GM23248 (cell line): ENCODE results near the gene ZNF576. TPM values are rescaled to one million over a fixed set of nuclear protein-coding genes. Genes with fewer than 3 reads are reported as not detected.

ENCODE experiments used
- DNase-seq: peaks from one replicate; pipeline ENCODE4 v3.0.0-alpha.2; 2015
- H2AFZ ChIP-seq: fragments of 200-600 bp; sonication (generic); 2 replicates; pipeline ENCODE4 v1.6.1; 2016; ENCODE audit warnings: antibody characterized with exemption
- H3F3A ChIP-seq: fragments of 200-600 bp; sonication (generic); 2 replicates; pipeline ENCODE4 v1.6.1; 2016; ENCODE audit warnings: mild to moderate bottlenecking, antibody characterized with exemption, mixed run types; ENCODE audit not compliant: insufficient read depth
- H3K27ac ChIP-seq: fragments of 200-600 bp; sonication (generic); 2 replicates; pipeline ENCODE4 v1.5.1; 2016; ENCODE audit warnings: mild to moderate bottlenecking
- H3K27me3 ChIP-seq: fragments of 200-600 bp; sonication (generic); replicated peaks from 2 replicates; pipeline ENCODE4 v1.6.1; 2016; ENCODE audit warnings: mild to moderate bottlenecking; ENCODE audit not compliant: insufficient read depth
- H3K36me3 ChIP-seq: fragments of 200-600 bp; sonication (generic); 2 replicates; pipeline ENCODE4 v1.6.1; 2016; ENCODE audit warnings: low read depth, mild to moderate bottlenecking
- H3K4me1 ChIP-seq: fragments of 200-600 bp; sonication (generic); 2 replicates; pipeline ENCODE4 v1.6.1; 2016; ENCODE audit warnings: mild to moderate bottlenecking; ENCODE audit not compliant: insufficient read depth
- H3K4me2 ChIP-seq: fragments of 200-600 bp; sonication (generic); one replicate; pipeline ENCODE4 v1.6.1; 2016; ENCODE audit warnings: mild to moderate bottlenecking; ENCODE audit not compliant: unreplicated experiment
- H3K4me3 ChIP-seq: fragments of 200-600 bp; sonication (generic); 2 replicates; pipeline ENCODE4 v1.5.1; 2016; ENCODE audit warnings: mild to moderate bottlenecking
- H3K79me2 ChIP-seq: fragments of 200-600 bp; sonication (generic); 2 replicates; pipeline ENCODE4 v1.6.1; 2016; ENCODE audit warnings: mild to moderate bottlenecking; ENCODE audit not compliant: insufficient read depth
- H3K9ac ChIP-seq: fragments of 200-600 bp; sonication (generic); 2 replicates; pipeline ENCODE4 v1.6.1; 2016; ENCODE audit warnings: mild to moderate bottlenecking
- H3K9me2 ChIP-seq: fragments of 200-600 bp; sonication (generic); 2 replicates; pipeline ENCODE4 v1.6.1; 2016; ENCODE audit warnings: mixed run types, mild to moderate bottlenecking, moderate library complexity; ENCODE audit not compliant: insufficient read depth
- H3K9me3 ChIP-seq: fragments of 200-600 bp; sonication (generic); one replicate; pipeline ENCODE4 v1.6.1; 2017; ENCODE audit warnings: low read depth
- H4K20me1 ChIP-seq: fragments of 200-600 bp; sonication (generic); 2 replicates; pipeline ENCODE4 v1.6.0; 2016; ENCODE audit not compliant: insufficient read depth
- EZH2 ChIP-seq: fragments of 200-600 bp; sonication (generic); IDR thresholded peaks from 2 replicates; pipeline ENCODE4 v1.6.1; 2018; ENCODE audit warnings: antibody characterized with exemption, mild to moderate bottlenecking; ENCODE audit not compliant: insufficient read depth, poor library complexity, severe bottlenecking
- EZH2phosphoT487 ChIP-seq: fragments of 200-600 bp; sonication (generic); IDR thresholded peaks from 2 replicates; pipeline ENCODE4 v1.6.1; 2018; ENCODE audit warnings: antibody characterized with exemption, moderate library complexity, mild to moderate bottlenecking, low read depth; ENCODE audit not compliant: insufficient read depth
- WGBS, 2 experiments: methylation state at CpG; one replicate each; pipeline ENCODE4 v1.1.6; 2015 to 2017; ENCODE audit warnings: low lambda C conversion rate in 2 of 2, low coverage in 1 of 2; ENCODE audit errors: missing lambda C conversion rate in 2 of 2; 5-methylcytosine and 5-hydroxymethylcytosine counted together
- in situ Hi-C: fragments of 300-500 bp; cut with MboI; formaldehyde crosslinking; loops from 2 replicates; pipeline ENCODE4 v1.15.0; 2020
- polyA plus RNA-seq: library from polyadenylated mRNA; unstranded; fragments of >200 nt; fragmentation: Nextera tagmentation; extraction: Ambion mirVana; gene quantifications from 2 replicates; pipeline ENCODE4 v1.2.1, GENCODE V29; 2016
- total RNA-seq: library from RNA; depleted of rRNA; stranded (reverse); fragments of >200 nt; shearing (Covaris generic); gene quantifications from 2 replicates; pipeline ENCODE4 v1.2.3, GENCODE V29; 2014

The ZNF576 gene
- total and polyA plus RNA-seq, 2 experiments from 2014 or later: 11.7 to 19.3 TPM

GRCh38 chr19:43623889-43624670 is 27.7 kb downstream of the ZNF576 start:
- Histone ChIP-seq H3K4me2 (no peak overlapping the region), H3K4me3 (no peak overlapping the region), H3K36me3 (no peaks in the 10 kb centered on the region), H3K27me3 (0 out of 2 replicates have a peak, but pooled peaks cover 4% of the 10 kb centered on the region), H2AFZ (no peak overlapping the region), H3K9ac (no peak overlapping the region), H3K79me2 (peaks cover 13% of the 10 kb centered on the region; the same call in 1 of the 2 replicates), H3K9me2 (no peaks in the 10 kb centered on the region), H3K27ac (no peak overlapping the region), H4K20me1 (no peaks in the 10 kb centered on the region), H3F3A (peaks cover 4% of the 10 kb centered on the region; the same call in 1 of the 2 replicates), H3K4me1 (peaks cover 4% of the 10 kb centered on the region; the same call in 1 of the 2 replicates), H3K9me3 (no peaks in the 10 kb centered on the region)
- in situ Hi-C loops: no loop called here
- WGBS, 2 experiments: 73 to 76% methylated on average over 25 to 35 of the region's 35 CpGs
- DNase-seq: no peak
- TF ChIP-seq EZH2phosphoT487: no peak
- TF ChIP-seq EZH2: no peak

DNA sequence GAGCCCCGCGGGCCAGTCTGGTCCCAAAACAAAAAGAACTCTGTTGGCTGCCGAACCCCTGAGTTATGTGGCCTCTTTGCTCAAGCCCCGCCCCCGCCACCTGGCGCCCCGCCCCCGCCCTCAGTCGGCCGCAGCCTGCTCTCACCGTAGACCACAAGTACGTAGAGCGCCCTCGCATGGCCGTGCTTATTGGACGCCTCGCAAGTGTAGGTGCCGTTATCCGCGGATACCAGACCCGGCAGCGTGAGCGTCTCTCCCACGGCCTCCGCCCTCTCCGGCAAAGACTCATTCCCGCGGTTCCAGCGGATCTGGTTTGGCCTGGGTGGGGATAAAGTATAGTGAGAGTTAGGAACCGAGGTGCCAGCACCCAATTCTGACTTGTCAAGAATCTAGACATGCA is 28.5 kb downstream of the ZNF576 start:
- peaks cover 4% of the 10 kb centered on the region; the same call in 1 of the 2 replicates for H3K4me1 ChIP-seq
- H3K79me2 ChIP-seq: peaks cover 10% of the 10 kb centered on the region; the same call in 1 of the 2 replicates
- peak; percentile 70 for DNase-seq
- WGBS, 2 experiments: 16% methylated on average over 26 to 30 of the region's 30 CpGs
- no peak overlapping the region for H3K9ac ChIP-seq
- H3K9me2 ChIP-seq: no peaks in the 10 kb centered on the region
- no peaks in the 10 kb centered on the region for H4K20me1 ChIP-seq
- no peak overlapping the region for H2AFZ ChIP-seq
- H3K4me2 ChIP-seq: no peak overlapping the region
- no peak overlapping the region for H3K27ac ChIP-seq
- TF ChIP-seq EZH2phosphoT487: no peak
- no peaks in the 10 kb centered on the region for H3K36me3 ChIP-seq
- 0 out of 2 replicates have a peak, but pooled peaks cover 4% of the 10 kb centered on the region for H3K27me3 ChIP-seq
- peaks cover 4% of the 10 kb centered on the region; the same call in 1 of the 2 replicates for H3F3A ChIP-seq
- in situ Hi-C loops: no loop called here
- no peak overlapping the region for H3K4me3 ChIP-seq
- no peaks in the 10 kb centered on the region for H3K9me3 ChIP-seq

GRCh38 chr19:43625918-43626579 is 29.7 kb downstream of the ZNF576 start:
- H3K27me3 ChIP-seq: 0 out of 2 replicates have a peak, but pooled peaks cover 4% of the 10 kb centered on the region
- H4K20me1 ChIP-seq: no peaks in the 10 kb centered on the region
- no peaks in the 10 kb centered on the region for H3K9me2 ChIP-seq
- no peak overlapping the region for H3K4me2 ChIP-seq
- H3K27ac ChIP-seq: no peak overlapping the region
- in situ Hi-C loops: no loop called here
- no peak overlapping the region for H2AFZ ChIP-seq
- H3K36me3 ChIP-seq: no peaks in the 10 kb centered on the region
- TF ChIP-seq EZH2phosphoT487 (no peak), EZH2 (no peak)
- DNase-seq: peak; percentile 32
- 67 to 77% methylated on average over 28 to 32 of the region's 32 CpGs for WGBS, 2 experiments
- no peaks in the 10 kb centered on the region; the same call in 1 of the 2 replicates for H3K79me2 ChIP-seq
- no peaks in the 10 kb centered on the region for H3K9me3 ChIP-seq
- no peak overlapping the region for H3K9ac ChIP-seq
- no peaks in the 10 kb centered on the region for H3K4me1 ChIP-seq
- H3F3A ChIP-seq: no peaks in the 10 kb centered on the region
- H3K4me3 ChIP-seq: no peak overlapping the region

- Histone ChIP-seq H3K36me3 (no peaks in the 10 kb centered on the region), H3K27ac (no peak overlapping the region), H2AFZ (no peak overlapping the region), H3K9ac (no peak overlapping the region), H3K27me3 (0 out of 2 replicates have a peak, but pooled peaks cover 4% of the 10 kb centered on the region), H4K20me1 (no peaks in the 10 kb centered on the region), H3K4me2 (no peak overlapping the region), H3K4me3 (no peak overlapping the region), H3K79me2 (no peaks in the 10 kb centered on the region), H3K4me1 (no peaks in the 10 kb centered on the region), H3K9me2 (no peaks in the 10 kb centered on the region), H3F3A (no peaks in the 10 kb centered on the region), H3K9me3 (no peaks in the 10 kb centered on the region)
- TF ChIP-seq EZH2: no peak
- no peak for TF ChIP-seq EZH2phosphoT487
- 39 to 41% methylated on average over 17 of the region's 17 CpGs for WGBS, 2 experiments
- DNase-seq: no peak
- in situ Hi-C loops: no loop called here
Measured at GRCh38 chr19:43626838-43627237, 30.4 kb downstream of the ZNF576 start.
